ENCODE data around the gene CCNJ. TPM values are rescaled to one million over a fixed set of nuclear protein-coding genes. Genes with fewer than 3 reads are reported as not detected.
"Not testable (repeated sequence)": the region's sequence is repeated elsewhere in the genome, so short reads cannot be mapped to it uniquely, and the experiment has no call there.

The CCNJ gene, protein sequence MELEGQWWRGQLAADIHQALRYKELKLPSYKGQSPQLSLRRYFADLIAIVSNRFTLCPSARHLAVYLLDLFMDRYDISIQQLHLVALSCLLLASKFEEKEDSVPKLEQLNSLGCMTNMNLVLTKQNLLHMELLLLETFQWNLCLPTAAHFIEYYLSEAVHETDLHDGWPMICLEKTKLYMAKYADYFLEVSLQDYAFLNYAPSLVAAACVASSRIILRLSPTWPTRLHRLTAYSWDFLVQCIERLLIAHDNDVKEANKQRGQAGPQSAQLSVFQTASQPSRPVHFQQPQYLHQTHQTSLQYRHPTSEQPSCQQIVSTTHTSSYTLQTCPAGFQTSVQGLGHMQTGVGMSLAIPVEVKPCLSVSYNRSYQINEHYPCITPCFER
- 1 to 10 TPM; 3.9 to 7.9 TPM for total RNA-seq

DNA sequence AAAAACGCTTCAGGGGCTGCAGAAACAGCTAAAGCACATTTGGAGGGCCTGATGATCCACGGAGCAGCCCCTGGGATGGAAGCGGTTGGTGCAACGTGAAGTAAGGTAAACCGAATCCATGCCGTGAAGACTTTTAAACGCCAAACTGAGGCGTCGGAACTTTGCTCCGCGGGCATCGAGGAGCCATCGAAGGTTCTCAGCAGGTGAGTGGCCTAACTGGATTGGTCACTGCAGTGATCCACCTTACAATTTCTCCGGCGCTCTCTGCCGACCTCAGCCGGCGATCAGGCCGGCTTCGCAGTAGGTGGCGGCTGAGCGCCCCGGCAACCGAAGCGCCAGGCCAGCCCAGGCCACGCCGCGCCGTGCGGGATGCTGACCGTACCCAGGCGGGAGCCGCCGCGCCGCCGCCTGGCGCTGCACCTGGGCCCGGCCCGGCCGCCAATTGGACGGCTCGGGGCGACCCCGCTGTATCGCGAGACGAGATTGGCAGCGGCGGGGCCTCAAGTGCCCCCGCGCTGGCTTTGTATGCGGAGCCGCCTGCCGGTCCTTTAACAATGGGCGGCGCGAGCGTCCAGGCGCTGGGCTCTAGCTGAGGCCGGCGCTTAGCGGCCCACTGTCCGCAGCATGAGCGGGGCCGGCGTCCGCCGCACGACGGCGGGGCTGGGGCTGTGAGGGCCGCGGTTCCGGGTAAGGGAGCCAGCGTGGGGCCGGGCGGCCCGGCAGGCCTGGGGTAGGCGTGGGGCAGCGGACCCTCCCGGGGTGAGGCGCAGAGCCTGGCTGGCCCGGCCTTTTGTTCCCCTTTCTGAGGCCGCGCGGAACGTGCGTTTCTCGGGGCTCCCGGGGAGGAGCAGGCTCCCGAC, at the start of gene CCNJ:
Gene CCNJ (plus strand): TSS at position 551 of the 860 bp plus-strand sequence. CDS start 811 bp downstream, outside the sequence.
- 4 to 35% methylated on average over 11 to 75 of the region's 92 CpGs for WGBS, 2 donors
- peak; percentile 86 to 93 (median 90) for DNase-seq
- intact Hi-C loops (cut with DNase I): no loop called here
- H3K27ac ChIP-seq: peak within 1 kb of the TSS; percentile 25 to 91 (median 80)
- H3K4me1 ChIP-seq: peaks cover 16% of the 10 kb centered on the region
- H3K4me3 ChIP-seq: peak within 1 kb of the TSS; percentile 48 to 69
- H3K9me3 ChIP-seq: no peaks in the 10 kb centered on the region
- peak; percentile 72 to 79 (median 77) for TF ChIP-seq POLR2A (IDR thresholded peaks at IDR 0.05)
- TF ChIP-seq, protein P1, sequence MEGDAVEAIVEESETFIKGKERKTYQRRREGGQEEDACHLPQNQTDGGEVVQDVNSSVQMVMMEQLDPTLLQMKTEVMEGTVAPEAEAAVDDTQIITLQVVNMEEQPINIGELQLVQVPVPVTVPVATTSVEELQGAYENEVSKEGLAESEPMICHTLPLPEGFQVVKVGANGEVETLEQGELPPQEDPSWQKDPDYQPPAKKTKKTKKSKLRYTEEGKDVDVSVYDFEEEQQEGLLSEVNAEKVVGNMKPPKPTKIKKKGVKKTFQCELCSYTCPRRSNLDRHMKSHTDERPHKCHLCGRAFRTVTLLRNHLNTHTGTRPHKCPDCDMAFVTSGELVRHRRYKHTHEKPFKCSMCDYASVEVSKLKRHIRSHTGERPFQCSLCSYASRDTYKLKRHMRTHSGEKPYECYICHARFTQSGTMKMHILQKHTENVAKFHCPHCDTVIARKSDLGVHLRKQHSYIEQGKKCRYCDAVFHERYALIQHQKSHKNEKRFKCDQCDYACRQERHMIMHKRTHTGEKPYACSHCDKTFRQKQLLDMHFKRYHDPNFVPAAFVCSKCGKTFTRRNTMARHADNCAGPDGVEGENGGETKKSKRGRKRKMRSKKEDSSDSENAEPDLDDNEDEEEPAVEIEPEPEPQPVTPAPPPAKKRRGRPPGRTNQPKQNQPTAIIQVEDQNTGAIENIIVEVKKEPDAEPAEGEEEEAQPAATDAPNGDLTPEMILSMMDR (IDR thresholded peaks at IDR 0.05): peak in 4 of 7 experiments; percentile 13 to 39 (median 27)
- peak; percentile 95 for ATAC-seq
- no peaks in the 10 kb centered on the region for H3K36me3 ChIP-seq (replicated peaks in 1 of 2; ENCODE audit: insufficient read depth in 1 of 2, low read depth in 2 of 2)
- no peaks in the 10 kb centered on the region for H3K27me3 ChIP-seq

DNA sequence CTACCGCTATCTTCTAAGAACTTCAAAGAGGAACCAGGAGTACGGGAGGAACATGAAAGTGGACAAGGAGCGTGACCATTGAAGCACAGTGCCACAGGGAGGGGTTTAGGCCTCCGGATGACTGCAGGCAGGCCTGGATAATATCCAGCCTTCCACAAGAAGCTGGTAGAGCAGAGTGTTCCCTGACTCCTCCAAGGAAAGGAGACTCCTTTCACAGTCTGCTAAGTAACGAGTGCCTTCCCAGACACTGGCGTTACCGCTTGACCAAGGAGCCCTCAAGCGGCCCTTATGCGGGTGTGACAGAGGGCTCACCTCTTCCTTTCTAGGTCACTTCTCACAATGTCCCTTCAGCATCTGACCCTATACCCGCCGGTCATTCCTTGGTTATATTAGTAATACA, 49.0 kb upstream of the CCNJ start:
- H3K27ac ChIP-seq; DNase-seq; H3K9me3 ChIP-seq; ATAC-seq; intact Hi-C loops (cut with DNase I); H3K36me3 ChIP-seq (replicated peaks in 1 of 2; ENCODE audit: insufficient read depth in 1 of 2, low read depth in 2 of 2); H3K27me3 ChIP-seq; H3K4me1 ChIP-seq; H3K4me3 ChIP-seq: not testable (repeated sequence)
- WGBS, 2 donors: 88 to 97% methylated on average over 11 of the region's 11 CpGs

DNA sequence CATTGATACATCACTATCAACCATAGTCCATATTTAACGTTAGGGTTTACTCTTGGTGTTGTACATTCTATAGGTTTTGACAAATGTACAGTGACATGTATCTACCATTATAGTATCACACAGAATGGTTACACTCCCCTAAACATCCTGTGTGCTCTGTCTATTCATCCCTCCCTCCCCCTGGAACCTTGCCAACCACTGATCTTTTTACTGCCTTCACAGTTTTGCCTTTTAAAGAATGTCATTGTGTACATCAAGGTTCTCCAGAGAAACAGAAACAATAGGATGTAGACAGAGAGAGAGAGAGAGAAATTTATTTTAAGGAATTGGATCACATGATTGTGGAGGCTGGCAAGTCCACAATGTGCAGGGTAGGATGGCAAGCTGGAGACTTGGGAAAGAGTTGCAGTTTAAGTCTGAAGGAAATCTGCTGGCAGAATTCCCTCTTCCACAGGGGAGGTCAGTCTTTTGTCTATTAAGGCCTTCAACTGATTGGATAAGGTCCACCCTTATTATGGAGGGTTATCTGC, 45.1 kb upstream of the CCNJ start:
- Histone ChIP-seq H3K4me1 (no peaks in the 10 kb centered on the region), H3K4me3 (no peak overlapping the region), H3K9me3 (no peaks in the 10 kb centered on the region), H3K27me3 (no peaks in the 10 kb centered on the region), H3K27ac (no peak overlapping the region), H3K36me3 (replicated peaks in 1 of 2; ENCODE audit: insufficient read depth in 1 of 2, low read depth in 2 of 2) (no peaks in the 10 kb centered on the region)
- TF ChIP-seq, protein P1 (IDR thresholded peaks at IDR 0.05): no peak
- TF ChIP-seq POLR2A (IDR thresholded peaks at IDR 0.05): no peak
- WGBS, 2 donors: 65 to 71% methylated on average over 1 of the region's 1 CpG
- intact Hi-C loops (cut with DNase I): no loop called here
- no peak for ATAC-seq
- no peak for DNase-seq

DNA sequence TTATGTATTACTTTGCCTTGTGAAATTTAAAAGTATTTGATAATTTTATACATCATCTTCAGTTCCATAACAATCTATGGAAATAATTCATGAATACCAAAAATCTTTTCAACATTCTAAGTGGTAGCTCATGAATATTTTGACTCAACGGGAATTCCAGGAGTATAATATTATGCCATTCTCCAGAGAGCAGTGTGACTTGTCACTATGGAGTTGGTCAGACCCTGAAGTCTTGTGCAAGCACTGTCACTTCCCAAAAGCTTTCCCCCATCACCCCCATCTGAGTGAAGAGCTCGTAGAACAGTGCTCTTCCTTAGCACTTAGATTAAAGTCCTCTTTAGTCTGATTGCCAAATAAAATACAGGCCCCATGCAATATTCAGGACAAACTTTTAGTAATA, 29.4 kb upstream of the CCNJ start:
- intact Hi-C loops (cut with DNase I): loop anchor here (10.0 kb wide), 1 partner anchor 281 kb away; no protein-coding TSS in a partner anchor
- H3K4me1 ChIP-seq: no peaks in the 10 kb centered on the region
- DNase-seq (no peak), ATAC-seq (no peak)
- no peaks in the 10 kb centered on the region for H3K36me3 ChIP-seq (replicated peaks in 1 of 2; ENCODE audit: insufficient read depth in 1 of 2, low read depth in 2 of 2)
- 79 to 87% methylated on average over 2 of the region's 2 CpGs for WGBS, 2 donors
- H3K27me3 ChIP-seq: no peaks in the 10 kb centered on the region
- no peaks in the 10 kb centered on the region for H3K9me3 ChIP-seq
- no peak overlapping the region for H3K27ac ChIP-seq
- no peak overlapping the region for H3K4me3 ChIP-seq
- no peak for TF ChIP-seq POLR2A (IDR thresholded peaks at IDR 0.05)
- TF ChIP-seq, protein P1 (IDR thresholded peaks at IDR 0.05): no peak

Data from body of pancreas (tissue), 4 donors.